Activated T-helper 1 cell treated with anti-CD3 and anti-CD28 coated beads, Interleukin-2, amount 50 U/mL, for 16 hours (primary cell): ENCODE data around the gene SERPINF2.
"Not testable (repeated sequence)": the region's sequence is repeated elsewhere in the genome, so short reads cannot be mapped to it uniquely, and the experiment has no call there.

ENCODE experiments used
- DNase-seq, 2 donors: peaks; one replicate each; pipeline ENCODE4 v3.0.0-alpha.2; 2020; ENCODE audit warnings: low read depth in 1 of 2, low spot score in 1 of 2

The SERPINF2 gene

GRCh38 chr17:1742371-1743087 lies at the start of gene SERPINF2:
TSS of gene SERPINF2 (plus strand) at chr17:1742871. CDS start at chr17:1744996, 2,125 bp downstream.
- DNase-seq, result no peak

- no peak for DNase-seq
Observed at GRCh38 chr17:1693339-1693738, 49.3 kb upstream of the SERPINF2 start.

DNA sequence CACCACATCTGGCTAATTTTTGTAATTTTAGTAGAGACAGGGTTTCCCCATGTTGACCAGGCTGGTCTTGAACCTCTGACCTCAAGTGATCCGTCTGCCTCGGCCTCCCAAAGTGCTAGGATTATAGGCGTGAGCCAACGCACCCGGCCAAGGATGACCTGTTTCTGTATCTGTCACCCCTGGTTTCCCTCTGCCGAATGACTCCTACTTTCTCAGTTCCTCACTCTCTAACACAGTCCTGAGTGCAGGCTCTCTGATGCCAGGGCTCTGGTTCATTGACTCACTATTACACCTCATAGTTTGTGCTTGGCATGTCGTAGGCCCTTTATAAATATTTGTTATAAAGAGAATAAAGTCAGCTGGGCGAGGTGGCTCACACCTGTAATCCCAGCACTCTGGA lies 47.3 kb upstream of the SERPINF2 start:
- DNase-seq, result no peak

DNA sequence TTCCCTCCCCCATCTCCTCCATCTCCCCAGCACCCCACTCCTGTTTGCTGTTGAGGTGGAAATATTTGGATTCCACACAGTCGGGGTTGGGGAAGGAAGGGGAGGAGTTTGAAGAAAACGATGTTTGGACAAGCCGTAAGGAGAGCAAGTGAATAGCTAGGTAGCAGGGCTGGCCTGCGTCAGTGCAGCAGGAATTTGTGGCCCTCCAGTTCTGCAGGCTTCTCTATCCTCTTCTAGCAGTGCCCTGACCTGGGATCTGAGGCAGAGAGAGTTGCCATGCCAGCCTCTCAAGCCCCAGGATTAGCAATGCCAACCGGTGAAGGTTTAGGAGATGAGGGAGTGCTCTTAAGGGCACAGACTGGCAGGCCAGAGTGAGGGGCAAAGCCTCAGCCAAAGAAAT lies 45.0 kb upstream of the SERPINF2 start:
- no peak for DNase-seq

- DNase-seq, result not testable (repeated sequence)
Observed at GRCh38 chr17:1699891-1700290, 42.8 kb upstream of the SERPINF2 start.

- no peak for DNase-seq
Observed at GRCh38 chr17:1703063-1703462, 39.6 kb upstream of the SERPINF2 start.

GRCh38 chr17:1705004-1705403 lies 37.7 kb upstream of the SERPINF2 start:
- DNase-seq, result no peak

- DNase-seq, result no peak
Observed at GRCh38 chr17:1707107-1707506, 35.6 kb upstream of the SERPINF2 start.

GRCh38 chr17:1708791-1709346 lies 33.8 kb upstream of the SERPINF2 start:
- not testable (repeated sequence) for DNase-seq

GRCh38 chr17:1709403-1709951 lies 33.2 kb upstream of the SERPINF2 start:
- DNase-seq, result no peak

DNA sequence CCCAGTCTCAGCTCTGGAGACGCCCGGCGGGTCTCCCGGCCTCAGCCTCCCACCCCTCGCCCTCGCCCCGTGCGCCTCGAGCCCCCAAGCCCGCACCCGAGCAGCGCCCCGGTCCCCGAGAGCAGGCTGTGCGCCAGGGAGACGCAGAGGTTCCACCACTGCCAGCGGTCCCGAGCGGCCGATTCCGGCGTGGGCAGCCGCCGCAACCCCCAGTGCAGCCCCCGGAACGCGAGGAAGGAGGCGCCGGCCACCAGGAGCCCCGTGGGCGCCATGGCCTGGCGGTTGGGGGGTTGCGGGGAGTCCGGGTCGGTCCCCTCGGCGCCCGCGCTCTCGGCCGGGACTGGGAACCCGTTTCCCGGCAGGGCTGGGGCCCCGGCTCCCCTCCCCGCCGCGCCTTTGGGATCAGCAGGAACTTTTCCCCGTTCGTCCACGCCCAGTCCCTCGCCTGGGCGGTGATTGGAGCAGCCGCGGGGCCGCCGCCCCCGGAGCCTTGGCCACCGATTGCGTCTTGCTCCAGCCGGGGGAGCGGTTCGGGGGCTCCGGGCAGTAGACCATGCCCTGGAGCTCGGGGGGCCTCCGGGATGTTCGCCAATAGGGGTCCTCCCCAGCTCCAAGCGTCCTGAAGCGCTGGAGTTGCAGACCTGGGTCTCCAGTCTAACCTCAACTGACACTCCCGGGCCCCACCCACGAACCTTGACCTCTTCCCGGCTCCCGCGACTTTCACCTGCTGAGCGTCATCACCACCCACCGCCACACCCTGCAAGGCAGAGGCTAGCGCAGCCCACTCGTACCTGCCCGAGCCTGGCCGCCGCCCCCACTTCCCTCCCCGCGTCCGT lies 32.5 kb upstream of the SERPINF2 start, which contains the start of gene TLCD2:
TLCD2 (minus strand) TSS at position 407 of the 836 bp plus-strand sequence; CDS start at position 272, 135 bp downstream.
- no peak for DNase-seq

DNA sequence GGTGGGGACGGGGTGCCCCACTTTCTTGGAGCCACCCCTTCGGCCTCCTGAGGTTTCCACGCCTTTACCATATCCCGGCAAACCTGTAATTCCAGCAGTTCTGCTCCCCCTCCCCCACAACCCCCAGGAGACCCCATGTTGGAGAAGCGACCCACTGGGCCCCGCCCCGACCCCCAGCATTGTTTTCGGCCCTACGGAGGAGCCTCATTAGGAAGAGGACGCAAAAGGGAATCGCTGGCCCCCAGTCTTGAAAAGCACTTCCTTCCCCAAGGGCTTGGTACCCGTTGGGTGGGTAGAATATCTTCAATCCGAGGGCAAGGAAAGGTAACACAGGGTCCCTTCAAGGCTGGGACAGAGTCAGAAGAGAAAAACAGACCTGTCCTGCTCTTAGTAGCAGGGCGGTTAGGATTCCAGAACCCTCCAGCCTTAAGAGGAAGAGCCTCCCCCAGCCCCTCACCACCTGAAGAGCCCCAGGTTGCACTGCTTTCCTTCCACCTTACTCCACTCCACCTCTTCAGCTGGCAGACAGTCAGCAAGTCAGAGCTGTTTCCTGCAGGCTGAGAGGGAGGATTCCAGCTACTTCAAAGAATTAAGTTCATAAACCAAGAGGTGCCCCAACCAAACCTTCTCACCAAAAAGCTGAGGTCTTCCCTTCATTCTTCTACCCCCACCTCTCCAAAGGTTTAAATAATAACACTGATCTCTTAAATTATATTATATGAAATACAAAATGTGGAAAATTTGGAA lies 31.7 kb upstream of the SERPINF2 start:
- DNase-seq, result no peak

DNA sequence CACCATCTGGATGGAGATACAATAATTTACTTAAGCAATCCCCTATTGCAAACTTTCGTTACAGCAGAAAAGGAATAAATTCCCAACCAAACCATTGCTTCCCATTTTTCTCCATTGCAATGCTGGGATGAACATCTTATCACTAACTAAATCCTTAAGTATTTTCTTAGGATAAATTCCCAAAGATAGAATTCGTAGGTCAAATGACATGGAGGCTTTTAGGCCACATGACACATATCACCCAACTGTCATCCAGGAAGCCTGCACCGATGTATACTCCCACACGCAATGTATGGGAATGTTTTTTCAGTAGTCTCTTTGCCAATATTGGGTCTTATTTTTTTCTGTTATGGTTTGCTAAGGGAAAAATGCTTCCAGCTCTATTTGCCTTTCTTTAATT lies 30.9 kb upstream of the SERPINF2 start:
- DNase-seq, result no peak

- no peak for DNase-seq
Observed at GRCh38 chr17:1712271-1712670, 30.4 kb upstream of the SERPINF2 start.

GRCh38 chr17:1713160-1713877 lies 29.4 kb upstream of the SERPINF2 start:
- DNase-seq, result no peak

GRCh38 chr17:1713878-1714426 lies 28.7 kb upstream of the SERPINF2 start:
- DNase-seq, result no peak

DNA sequence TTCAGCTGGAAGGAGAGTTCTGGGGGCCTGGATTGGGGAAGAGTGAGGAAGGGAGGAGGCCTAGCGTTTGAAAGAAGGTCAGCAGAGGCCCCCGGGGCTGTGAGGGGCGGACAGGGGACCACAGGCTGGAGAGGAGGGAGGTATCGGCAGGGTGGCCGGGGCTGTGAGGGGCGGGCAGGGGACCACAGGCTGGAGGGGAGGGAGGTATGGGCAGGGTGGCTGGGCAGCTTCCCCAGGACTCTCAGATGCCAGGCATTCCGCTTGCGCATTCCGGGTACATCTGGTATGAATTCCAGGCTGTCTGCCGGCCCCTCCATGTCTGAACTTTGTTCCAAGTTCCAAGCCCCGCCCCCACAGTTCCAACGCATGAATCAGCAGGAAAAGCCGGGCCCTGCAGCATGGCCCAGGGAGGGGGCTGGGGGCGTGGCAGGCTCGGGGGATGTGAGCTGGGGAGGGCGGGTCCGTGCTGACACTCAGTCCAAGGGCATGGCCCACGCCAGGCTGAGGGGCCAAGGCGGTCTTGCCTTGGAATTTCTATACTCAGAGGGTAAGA lies 28.2 kb upstream of the SERPINF2 start:
- no peak for DNase-seq

DNA sequence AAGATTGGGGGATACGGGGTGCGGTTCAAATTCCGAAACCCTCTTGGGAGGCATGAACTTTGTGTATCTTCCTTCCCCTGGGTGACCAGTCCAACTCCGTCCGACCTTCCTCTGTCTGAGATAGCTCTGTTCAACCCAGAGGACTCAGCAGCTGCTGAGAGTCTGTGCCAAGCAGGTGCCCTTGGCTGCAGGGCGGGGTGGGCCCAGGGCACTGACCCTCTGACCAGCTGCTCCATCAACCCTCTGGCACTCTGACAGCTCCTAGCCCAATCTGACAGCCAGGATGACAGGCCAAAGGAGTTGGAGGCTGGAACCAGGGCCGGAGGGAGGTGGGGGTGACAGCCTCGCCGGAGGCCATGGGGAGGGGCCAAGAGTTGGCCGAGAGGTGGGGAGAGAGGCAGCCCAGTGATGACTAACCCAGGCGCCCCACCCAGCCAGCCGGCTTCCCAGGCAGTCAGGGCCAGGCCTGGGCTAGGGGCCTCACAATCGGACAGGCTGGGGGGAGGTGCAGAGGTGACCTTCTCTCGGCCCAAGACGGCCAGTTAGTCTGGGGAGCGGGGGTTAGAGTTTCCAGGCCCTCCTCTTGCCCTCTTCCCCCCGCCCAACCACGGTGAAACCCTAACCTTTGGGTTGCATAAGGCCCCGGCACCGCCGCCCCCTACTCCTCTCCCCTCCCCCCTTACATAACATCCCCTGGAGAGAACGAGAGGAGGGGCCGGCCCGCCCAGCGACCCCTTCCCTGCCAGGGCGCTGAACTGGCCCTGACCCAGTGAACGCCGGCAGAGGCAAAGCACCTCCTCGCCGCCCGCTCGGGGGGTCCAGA lies 27.5 kb upstream of the SERPINF2 start:
- DNase-seq, result no peak

DNA sequence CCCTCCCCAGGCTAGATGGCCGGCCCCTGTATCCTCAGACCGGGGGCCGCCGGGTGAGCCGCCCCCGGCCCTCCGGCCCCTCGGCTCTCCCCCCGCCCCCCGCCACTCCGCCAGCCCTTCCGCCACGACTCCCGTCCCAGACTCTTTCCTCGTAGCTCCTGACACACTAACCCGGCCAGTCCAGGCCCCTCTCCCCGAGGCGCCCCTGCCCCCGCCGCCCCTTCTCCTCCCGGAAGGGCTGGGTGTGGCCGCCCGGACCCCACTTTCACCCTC lies 26.9 kb upstream of the SERPINF2 start:
- no peak for DNase-seq
